Left renal pelvis (tissue), 4 donors: ENCODE data around the gene PBXIP1. TPM values are rescaled to one million over a fixed set of nuclear protein-coding genes. Genes with fewer than 3 reads are reported as not detected.

Experiments
- DNase-seq, 4 donors: peaks; one replicate each; pipeline ENCODE4 v3.0.0-alpha.2; 2013; ENCODE audit warnings: low read depth in 4 of 4, low spot score in 3 of 4
- polyA plus RNA-seq, 4 donors: library from polyadenylated mRNA; unstranded; fragments of 120-200 nt; gene quantifications; one replicate each; pipeline ENCODE4 v1.2.1, GENCODE V29; 2013; ENCODE audit not compliant: insufficient read length in 4 of 4

The PBXIP1 gene
- polyA plus RNA-seq, 4 donors, result 66.2 to 76.1 (median 71.1) TPM

DNA sequence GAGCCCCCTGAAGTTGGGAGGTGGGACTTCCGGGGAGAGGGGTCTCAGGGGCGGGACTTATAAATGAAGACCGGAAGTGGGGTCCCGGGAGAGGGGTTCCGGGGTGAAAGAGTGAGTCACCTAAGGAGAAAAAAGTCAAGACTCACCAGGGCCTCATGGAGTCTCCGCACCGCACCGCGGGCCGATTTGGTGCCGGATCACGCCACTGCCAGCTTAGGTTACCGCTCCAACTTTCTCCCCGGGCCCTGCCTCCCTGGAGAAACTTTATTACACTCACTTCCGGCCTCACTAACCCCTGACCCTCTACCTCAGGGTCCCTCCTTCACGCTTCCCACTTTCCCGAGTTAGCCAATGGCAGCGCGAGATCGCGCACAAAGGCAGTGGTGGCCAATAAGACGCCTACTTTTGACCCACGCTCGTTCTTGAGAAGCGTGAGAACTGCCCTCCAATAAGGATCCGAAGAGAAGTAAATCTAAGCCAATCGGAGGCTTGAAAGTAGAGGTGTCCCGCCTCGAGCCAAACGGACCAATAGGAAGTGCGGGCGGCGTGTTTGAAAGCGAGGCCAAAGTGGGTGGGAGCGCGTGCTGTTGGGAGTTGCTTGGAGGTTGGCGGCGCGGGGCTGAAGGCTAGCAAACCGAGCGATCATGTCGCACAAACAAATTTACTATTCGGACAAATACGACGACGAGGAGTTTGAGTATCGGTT is 18.4 kb upstream of the PBXIP1 start, which contains the start of gene CKS1B:
TSS of gene CKS1B (plus strand) at position 580 of the 706 bp plus-strand sequence. CDS start at position 645, 65 bp downstream.
- DNase-seq, result peak; percentile 99 to 100 (median 100)

DNA sequence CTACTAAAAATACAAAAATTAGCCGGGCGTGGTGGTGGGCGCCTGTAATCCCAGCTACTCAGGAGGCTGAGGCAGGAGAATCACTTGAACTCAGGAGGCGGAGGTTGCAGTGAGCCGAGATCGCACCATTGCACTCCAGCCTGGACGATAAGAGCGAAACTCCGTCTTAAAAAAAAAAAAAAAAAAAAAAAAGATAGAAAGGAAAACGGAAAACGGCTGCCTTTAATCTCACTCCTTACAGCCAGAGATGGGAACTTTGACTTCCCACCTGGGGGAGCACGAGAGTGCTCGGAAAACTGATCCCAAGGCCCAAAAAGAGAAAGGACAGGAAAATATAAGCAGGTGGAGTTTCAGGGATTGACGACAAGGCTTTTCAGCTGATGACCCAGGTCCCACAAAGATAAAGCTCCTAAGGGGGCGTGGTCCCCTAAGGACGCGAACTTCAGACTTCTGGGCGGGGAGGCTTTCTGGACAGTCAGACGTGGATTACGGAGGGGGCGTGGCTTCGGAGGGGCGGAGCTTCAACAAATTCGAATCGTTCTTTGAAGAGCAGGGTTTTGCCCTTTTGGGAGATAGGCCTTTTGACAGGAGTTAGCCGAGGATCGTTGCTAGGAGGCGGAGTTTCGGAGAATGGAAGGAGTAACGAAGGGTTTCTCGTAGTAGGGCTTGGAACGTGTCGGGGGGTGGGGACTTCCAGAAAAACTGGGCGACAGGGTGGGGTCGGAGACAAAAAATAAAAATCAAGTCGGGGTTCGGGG is 17.6 kb upstream of the PBXIP1 start:
- DNase-seq, result peak in 3 of 4 donors; percentile 85 to 90 (median 87)

DNA sequence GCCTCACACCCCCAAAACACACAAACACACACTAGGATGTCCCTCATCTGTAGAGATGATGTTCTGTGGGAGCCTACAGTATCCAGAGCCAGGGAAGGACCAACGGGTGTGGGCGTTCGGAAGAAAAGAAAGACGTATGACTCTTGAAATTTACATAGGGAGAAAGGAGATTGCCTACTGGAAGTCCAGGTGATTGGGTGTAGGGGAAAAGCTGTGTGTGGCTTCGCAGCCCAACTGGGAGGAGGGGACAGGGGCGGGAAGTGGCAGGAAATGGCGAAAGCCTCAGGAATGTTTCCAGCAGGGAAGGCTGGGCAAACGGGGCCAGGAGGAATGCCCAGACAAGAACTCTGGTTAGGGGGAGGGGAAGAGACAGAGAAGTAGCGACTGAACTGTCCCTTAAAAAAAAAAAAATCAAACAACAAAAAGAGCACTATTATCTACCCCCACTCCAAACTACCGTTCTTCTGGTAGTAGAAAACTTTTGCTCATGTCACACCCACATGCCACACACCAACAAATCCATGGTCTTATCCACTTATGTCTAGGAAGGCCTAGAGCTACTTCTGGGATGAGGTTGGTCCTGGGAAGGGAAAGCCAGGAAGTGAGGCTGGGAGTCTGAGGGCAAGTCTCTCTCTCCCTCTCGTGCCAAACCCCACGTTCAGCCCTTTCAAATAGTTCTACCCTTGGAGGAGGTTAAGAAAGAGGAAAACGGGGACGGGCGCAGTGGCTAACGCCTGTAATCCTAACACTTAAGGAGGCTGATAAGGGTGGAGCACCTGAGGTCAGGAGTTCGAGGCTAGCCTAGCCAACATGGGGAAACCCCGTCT is 16.8 kb upstream of the PBXIP1 start:
- DNase-seq, result no peak

DNA sequence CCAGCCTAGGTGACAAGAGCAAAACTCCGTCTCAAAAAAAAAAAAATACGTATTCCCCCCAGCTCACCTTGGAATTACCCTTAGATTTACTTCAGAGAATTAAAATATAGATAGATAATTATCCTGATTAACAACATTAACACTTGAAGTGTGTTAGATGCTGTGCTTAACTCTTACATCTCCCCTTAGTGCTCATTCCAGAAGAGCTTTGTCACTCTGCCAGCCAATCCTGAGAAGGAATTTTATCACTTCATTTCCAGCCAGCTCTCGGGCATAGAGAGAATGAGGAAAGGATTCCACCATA is 16.3 kb upstream of the PBXIP1 start:
- no peak for DNase-seq

DNA sequence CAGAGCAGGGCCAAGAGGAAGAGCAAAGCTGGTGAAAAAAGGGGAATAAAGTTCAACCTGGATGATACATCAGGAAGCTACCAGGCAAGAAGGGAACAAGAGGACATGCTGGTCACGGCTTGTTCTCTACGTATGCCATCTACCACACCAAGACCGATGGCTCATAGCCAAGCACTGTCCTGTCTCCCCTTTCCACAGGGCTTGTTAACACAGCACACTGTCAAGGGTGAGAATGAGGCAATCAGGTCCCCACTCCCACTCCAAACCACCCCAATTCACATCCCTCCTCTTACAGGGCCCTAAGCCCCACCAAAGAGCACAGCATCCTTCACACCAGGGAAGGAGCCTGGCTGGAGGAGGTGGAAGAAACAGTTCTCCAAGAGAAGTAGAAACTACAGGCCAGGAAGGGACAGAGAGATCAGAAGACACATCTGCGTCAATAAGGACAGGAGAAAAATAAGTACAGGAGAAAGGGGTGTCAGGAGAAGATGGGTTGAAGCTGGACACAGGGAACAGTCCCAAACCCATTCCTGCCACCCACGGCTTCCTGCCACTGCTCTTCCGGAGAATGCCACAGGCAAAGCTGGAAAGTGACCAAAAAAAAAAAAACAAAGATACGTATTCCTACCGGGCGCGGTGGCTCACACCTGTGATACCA is 15.6 kb upstream of the PBXIP1 start:
- DNase-seq, result no peak

DNA sequence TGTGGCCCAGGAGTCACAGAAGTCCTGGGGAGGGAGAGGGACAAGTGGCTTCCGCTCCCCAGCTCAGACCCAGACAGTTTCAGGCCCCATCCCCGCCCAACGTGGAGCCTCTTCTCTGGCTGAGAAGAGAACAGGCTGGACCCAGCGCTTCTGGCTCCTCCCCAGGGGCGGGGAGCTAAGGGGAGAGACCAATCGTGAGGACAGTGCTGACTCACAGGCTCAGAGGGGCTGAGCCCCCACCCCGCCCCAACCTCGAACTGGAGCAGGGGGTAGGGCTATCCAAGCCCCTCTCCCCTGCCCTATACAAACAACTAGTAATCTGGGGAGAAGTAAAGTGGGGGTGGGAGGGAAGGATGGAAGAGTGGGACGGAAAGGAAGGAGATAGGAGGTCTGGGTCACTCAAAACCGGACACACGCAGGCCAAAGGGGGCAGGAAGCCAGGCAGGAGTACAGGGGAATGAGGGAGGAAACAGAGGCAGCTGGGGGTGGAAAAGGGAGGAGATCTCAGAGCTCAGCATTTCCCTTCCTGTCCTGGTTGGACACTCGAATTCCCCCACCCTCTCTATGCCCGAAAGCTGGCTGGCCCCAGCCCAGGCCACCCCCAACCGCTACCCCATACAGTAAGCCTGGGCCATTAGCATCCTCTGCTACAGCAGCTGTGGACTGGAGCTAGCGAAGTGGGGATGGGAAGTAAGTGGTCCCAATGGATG is 14.9 kb upstream of the PBXIP1 start, which contains the start of gene SHC1:
TSS of gene SHC1 (minus strand) at position 117 of the 710 bp plus-strand sequence. CDS start 221 bp downstream, outside the sequence.
- DNase-seq, result peak in 3 of 4 donors; percentile 79 to 81 (median 79)

DNA sequence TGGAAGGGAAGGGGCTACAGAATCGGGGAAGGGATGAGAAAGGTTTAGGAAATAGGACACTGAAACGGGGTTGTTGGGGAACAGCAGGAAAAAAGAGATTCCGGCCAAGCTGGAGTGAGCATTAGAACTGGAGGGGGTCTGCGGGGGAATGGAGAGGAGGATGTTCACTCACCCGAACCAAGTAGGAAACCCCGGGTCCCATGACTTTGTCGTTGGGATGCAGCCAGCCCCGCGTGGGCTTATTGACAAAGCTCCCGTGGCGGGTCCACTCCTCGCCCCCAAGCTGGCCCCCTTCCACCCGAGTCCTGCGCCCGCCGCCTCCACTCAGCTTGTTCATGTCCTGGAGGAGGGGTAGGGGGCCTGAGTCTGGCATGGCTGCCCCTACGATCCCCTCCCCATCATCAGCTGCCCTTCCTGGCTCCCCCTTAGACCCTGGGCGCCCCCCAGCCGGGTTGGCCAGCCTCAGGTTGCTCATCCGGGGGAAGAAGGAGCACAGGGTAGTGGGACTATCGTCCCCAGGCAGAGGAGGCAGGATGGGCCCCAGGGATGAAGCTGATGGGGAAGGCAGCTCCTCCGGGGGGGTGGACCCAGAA is 14.1 kb upstream of the PBXIP1 start:
- DNase-seq, result no peak

DNA sequence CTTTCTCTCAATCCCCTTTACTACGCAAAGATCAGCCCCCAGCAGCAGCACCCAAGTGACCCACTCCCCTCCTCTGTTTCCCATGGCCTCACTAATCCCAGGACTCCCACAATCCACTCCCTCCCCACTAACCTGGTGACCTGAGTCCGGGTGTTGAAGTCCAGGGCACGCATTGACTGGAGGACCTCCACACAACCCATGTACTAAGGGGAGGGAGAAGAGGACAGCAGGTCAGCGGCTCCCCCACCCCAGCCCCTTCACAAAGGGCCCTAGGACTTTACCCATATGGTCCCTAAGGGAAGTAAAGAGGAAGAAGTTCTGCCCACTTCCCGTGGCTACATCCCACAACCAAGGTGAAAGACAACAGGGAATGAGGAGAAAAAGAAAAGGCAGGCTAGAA is 13.3 kb upstream of the PBXIP1 start:
- DNase-seq, result no peak

DNA sequence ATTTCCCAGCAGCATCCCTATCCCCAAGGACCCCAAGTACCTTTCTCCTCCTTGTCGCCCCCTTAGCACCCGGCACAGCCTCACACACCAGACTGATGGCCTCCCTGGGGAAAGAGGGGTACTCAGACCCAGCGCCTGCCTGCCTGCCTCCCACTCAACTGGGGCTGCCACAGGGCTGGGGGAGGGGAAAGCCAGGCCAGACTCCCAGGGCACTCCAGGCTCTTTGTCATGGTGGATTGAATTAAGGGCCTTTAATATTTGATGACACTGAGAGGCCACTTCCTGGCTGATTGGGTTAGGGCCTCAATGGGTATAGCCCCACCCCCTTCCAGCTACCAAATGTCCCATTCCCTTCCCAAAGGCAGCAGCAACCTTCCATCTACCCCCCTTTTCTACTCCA is 12.8 kb upstream of the PBXIP1 start:
- DNase-seq, result no peak

DNA sequence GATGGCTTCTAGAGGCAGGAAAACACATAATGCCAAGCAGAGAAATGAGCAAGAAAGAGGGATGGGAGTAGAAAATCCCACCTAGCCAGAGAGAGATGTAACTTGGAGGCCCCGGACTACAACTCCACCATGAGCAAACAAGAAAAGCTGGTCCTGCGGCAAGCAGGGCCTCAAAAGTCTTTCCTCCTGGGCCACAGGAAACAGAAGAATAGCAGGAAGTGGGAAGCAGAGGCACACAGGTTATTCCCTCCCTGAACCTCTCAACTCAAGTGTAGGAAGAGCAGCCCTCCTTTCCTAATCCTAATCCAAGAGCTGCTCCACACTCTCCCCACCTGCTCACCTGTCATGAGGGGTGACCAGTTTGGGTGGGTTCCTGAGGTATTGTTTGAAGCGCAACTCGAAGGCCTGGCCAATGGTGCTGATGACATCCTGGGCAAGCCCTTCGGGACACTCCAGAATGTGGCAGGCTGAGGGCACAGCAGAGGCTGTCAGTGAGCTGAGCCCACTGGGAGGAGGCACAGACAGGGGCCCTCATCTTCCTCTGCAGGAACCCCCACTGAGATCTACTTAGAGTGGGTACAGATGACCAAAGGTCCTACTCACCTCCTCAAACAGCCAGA is 11.5 kb upstream of the PBXIP1 start:
- DNase-seq, result no peak

DNA sequence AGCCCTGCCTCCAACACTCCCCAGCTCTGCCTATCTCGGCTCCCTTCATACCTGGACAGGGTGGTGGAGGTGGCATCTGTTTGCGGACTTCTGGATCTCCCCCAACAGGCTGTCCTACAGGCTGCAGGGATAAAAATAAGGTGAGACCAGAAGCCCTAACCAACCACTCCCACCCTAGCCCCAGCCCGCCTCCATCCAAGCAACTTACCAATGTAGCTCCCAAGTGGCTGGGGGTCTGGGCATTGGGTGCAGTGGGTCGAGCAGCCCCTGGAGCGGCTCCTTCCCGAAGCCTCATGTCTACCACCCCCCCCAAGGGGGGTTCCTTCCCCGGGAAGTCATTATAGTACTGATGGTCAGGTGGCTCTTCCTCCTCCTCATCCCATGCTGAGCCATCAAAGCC is 10.2 kb upstream of the PBXIP1 start:
- DNase-seq, result no peak

DNA sequence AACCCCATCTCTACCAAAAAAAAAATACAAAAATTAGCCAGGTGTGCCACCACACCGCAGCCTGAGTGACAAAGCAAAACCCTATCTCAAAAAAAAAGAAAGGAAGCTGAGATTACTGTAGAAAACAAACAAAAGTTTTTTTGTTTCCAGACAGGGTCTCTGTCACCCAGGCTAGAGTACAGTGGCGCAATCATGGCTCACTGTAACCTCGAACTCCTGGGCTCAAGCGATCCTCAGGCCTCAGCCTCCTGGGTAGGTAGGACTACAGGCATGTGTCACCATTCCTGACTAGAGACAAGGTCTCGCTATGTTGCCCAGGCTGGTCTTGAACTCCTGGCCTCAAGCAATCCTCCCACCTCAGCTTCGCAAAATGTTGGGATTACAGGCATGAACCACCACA is 8.5 kb upstream of the PBXIP1 start:
- DNase-seq, result no peak

DNA sequence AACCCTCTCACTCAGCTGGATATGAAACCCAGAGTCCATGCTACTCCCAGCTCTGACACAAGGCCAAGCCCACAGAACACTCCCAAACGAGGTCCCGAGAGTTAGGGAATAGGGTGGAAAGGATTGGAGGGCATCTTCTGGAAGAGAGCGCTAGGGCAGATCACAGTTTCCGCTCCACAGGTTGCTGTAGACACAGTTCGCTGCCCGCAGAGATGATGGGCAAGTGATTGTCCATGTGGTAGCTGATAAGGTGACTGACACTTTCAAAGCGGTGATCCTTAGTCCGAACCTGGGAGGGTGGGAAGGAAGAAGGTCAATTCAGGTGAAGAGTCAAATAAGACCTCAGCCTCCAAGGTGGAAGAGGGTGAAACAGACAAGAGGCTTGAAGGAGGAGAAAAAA is 7.7 kb upstream of the PBXIP1 start:
- no peak for DNase-seq

DNA sequence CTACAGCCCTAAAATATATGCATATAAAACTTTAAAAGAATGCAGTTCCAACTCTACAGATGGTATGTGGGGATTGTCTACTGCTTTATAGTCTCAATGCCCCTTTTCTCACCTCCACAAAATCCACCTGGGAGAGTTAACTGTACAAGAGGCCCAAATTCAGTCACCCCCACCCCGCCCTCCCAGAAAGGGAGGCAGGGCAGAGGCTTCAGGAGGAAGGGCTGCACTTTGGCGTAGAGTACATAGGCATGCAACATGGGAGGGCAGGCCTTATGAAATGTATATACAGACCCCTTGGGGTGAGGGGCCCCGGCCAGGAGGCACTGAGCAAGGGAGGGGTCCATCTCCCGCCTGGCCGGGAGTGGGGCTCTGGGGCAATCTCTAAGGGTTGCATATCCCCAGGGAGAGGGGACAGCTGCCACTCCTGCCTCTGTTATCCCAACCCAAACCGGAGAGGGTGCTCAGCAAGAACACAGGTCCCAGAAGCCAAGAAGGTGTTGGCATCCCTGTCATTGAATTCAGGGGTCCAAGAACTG is 7.0 kb upstream of the PBXIP1 start:
- DNase-seq, result no peak

DNA sequence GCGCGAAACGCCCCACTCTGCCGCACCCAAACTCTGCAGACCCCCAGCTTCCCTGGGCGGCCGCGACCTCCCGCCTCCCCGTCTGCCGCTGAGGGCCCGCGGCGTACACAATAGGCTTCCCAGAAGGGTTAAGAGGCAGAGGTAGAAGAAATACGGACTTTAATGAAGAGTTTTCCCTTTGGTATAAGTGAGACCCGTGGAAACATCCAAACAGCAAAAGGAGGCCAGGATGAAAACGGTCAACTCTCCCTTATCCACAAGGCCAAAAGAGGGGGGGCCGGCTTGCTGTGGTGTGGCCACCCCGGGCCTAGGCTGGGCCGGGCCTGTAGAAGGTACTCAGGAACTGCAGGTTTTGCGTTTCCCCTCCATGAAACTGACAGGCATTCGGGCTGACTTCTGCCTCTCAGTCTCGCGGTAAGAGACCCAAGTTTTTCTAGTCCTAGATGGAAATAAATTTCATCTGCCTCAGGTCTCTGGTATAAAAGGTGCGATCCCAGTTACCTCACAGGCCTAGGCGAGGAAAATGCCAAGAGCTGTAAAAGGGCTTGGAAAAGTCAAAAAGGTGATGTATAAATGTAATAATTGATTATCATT is 6.4 kb upstream of the PBXIP1 start:
- no peak for DNase-seq

DNA sequence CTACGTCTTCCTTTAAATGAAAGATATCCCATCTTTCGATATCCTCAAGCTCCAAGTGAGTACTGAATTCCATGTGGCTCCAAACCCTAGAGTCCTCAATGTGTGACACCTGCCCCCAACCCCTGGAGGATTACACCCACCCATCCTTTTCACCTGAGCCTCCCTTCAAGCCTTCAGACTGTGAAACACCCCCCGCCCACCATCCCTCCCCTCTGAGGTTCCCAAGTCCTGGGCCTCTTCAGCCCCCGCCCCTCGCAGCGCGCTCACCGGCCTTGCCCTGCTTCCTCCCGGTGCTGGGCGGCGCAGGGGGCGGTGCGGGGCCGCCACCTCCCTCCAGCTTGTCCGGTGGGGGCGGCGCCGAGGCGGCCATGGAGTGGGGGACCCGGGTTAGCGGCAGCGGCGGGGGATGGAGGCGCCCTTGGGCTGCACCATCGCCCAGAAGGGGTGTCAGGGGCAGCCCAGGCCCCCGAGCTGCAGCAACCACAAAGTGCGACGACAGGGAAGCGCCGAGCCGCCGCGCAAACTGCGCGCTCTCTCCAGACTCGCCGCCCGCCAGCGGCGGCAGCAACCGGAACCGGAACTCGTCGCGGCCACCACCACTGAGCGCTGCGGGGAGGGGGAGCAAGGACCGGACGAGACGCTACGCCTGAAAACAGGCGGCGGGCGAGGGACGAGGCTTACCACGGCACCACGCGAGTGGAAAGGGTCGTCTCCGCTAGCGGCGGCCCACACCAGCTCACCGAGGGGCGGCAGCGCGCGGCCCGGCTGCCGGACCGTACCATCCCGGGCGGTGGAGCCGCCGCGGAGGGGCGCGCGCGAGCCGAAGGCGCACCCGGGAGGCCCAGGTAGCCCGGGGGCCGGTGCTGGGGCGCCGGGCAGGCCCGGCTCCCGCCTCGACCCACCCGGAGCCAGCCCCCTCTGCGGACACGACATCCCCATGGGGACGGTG is 5.6 kb upstream of the PBXIP1 start, which contains the start of gene PYGO2:
TSS of gene PYGO2 (minus strand) at position 576 of the 949 bp plus-strand sequence. CDS start at position 370, 206 bp downstream.
- DNase-seq, result no peak

DNA sequence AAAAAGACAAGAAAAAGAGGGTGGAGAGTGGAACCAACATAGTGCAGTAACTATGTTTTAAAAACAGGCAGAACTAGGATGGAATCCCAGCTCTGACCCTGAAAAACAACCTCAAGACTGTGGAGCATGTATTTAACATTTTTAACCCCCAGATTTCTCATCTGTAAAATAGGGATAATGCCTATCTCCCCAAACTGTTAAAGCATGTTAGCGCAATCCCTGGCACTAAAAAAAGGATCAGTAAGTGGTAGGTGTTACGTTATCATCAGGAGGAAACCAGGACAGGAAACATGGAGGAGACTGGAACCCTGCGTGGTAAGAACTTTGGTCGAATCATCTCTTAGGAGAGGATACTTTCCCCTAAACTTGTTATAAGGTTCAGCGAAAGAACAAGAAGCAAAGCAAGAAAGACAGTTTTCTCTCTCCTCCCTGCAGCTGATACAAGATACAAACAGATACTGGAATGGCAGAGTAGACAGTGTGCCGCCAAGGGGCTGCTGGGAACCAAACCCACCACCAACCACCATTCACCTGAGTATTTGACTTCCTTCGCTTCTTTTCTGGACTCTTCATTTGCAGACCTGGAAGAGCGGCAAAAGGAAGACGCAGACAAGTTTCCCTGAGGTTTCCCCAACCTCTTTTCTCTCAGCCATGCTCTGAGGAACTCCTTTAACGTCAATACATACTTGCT is 4.7 kb upstream of the PBXIP1 start:
- DNase-seq, result no peak
